Activated CD4-positive, alpha-beta memory T cell treated with anti-CD3 and anti-CD28 coated beads for 36 hours (primary cell): ENCODE results near the gene NFATC1. TPM values are rescaled to one million over a fixed set of nuclear protein-coding genes. Genes with fewer than 3 reads are reported as not detected.

ENCODE experiments used
- CTCF ChIA-PET: fragments of 350-600 bp; sonication (Branson Sonifier 250); formaldehyde crosslinking; loops from one replicate; lab custom pipeline; 2021; ENCODE audit warnings: antibody characterized with exemption, inconsistent platforms; lab: Charles Lee
- POLR2A ChIA-PET: fragments of 350-600 bp; sonication (Branson Sonifier 250); formaldehyde crosslinking; loops from one replicate; lab custom pipeline; 2021; ENCODE audit warnings: antibody characterized with exemption; lab: Charles Lee
- DNase-seq: peaks from one replicate; pipeline ENCODE4 v3.0.0-alpha.2; 2020
- H3K27ac Mint-ChIP-seq: one replicate; pipeline ENCODE4 v1.8.0; 2021; ENCODE audit warnings: mixed read lengths
- H3K27me3 Mint-ChIP-seq: one replicate; pipeline ENCODE4 v1.8.0; 2021; ENCODE audit warnings: mixed read lengths
- H3K36me3 Mint-ChIP-seq: one replicate; pipeline ENCODE4 v1.8.0; 2021; ENCODE audit warnings: mixed read lengths
- H3K4me1 Mint-ChIP-seq: one replicate; pipeline ENCODE4 v1.8.0; 2021; ENCODE audit warnings: low read depth, mixed read lengths
- H3K4me3 Mint-ChIP-seq: one replicate; pipeline ENCODE4 v1.8.0; 2021; ENCODE audit warnings: mild to moderate bottlenecking, mixed read lengths
- H3K9me3 Mint-ChIP-seq: one replicate; pipeline ENCODE4 v1.8.0; 2021; ENCODE audit warnings: mixed read lengths
- intact Hi-C: fragments of 100-400 bp; cut with micrococcal nuclease; formaldehyde crosslinking; loops from one replicate; pipeline ENCODE4 v1.15.1; 2023
- total RNA-seq, 2 experiments: library from RNA; stranded (reverse); gene quantifications; one replicate each; pipeline ENCODE4 v1.2.3, GENCODE V29; 2021

NFATC1 gene
- total RNA-seq, 2 experiments from 2014 or later: 83.7 to 85.4 TPM

- Mint-ChIP-seq H3K4me1 (no peaks in the 10 kb centered on the region), H3K27ac (no peak overlapping the region), H3K27me3 (no peaks in the 10 kb centered on the region), H3K36me3 (peaks cover 50% of the 10 kb centered on the region), H3K9me3 (peaks cover 3% of the 10 kb centered on the region), H3K4me3 (no peak overlapping the region)
- intact Hi-C loops: no loop called here
- ChIA-PET POLR2A (no interaction called here), CTCF (no interaction called here)
- no peak for DNase-seq
Observed at GRCh38 chr18:79471046-79471445, 75.3 kb downstream of the NFATC1 start.

DNA sequence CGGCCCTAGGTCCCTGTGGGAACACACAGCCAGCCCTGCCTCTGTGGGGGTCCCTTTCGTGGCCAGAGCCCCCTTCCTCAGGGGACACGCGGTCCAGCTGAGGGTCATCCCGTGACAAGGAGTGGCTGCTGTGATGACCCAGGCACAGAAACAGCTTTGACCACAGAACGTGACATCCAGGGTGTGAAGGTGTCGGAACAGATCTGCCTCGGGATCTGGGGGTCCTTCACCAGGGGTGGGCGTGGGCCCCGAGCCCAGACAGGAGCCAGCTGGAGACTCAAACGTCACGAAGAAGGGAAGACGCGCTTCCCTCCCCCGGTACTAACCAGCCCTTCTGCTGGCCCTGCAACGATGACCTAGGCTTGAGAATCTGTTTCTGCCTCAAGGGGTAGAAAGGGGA lies 75.9 kb downstream of the NFATC1 start:
- CTCF ChIA-PET: no interaction called here
- POLR2A ChIA-PET: no interaction called here
- DNase-seq: no peak
- Mint-ChIP-seq H3K9me3 (peaks cover 3% of the 10 kb centered on the region), H3K27ac (no peak overlapping the region), H3K36me3 (peaks cover 52% of the 10 kb centered on the region), H3K27me3 (no peaks in the 10 kb centered on the region), H3K4me1 (no peaks in the 10 kb centered on the region), H3K4me3 (no peak overlapping the region)
- intact Hi-C loops: no loop called here

DNA sequence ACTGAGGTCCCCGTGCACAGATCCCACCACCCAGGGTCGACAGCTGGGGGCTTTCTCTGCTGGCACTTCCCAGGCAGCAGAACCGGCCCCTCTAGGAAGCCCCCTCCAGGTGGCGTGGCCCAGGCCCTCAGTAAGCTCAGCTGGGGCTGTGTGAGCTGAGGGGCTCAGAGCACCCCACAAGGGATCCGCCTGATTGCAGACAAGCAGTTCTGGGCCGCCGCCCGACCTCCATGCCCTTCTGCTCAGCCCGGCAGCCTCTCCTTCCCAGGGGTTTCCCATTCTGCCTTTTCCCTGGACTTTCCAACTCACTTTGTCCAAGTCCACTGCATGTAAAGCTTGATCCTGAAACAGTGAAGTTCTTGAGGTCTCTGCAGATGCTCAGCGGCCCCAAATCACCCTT lies 76.4 kb downstream of the NFATC1 start:
- Mint-ChIP-seq H3K9me3 (peaks cover 3% of the 10 kb centered on the region), H3K27me3 (no peaks in the 10 kb centered on the region), H3K4me1 (peaks cover 3% of the 10 kb centered on the region), H3K36me3 (peaks cover 50% of the 10 kb centered on the region), H3K27ac (no peak overlapping the region), H3K4me3 (no peak overlapping the region)
- intact Hi-C loops: no loop called here
- CTCF ChIA-PET: no interaction called here
- no peak for DNase-seq
- POLR2A ChIA-PET: no interaction called here

- intact Hi-C loops: no loop called here
- Mint-ChIP-seq H3K36me3 (peaks cover 48% of the 10 kb centered on the region), H3K9me3 (peaks cover 3% of the 10 kb centered on the region), H3K4me1 (peaks cover 6% of the 10 kb centered on the region), H3K27ac (no peak overlapping the region), H3K4me3 (no peak overlapping the region), H3K27me3 (no peaks in the 10 kb centered on the region)
- POLR2A ChIA-PET: no interaction called here
- CTCF ChIA-PET: no interaction called here
- DNase-seq: no peak
Observed at GRCh38 chr18:79472946-79473345, 77.2 kb downstream of the NFATC1 start.

- intact Hi-C loops: no loop called here
Observed at GRCh38 chr18:79476031-79476917, 80.5 kb downstream of the NFATC1 start.

DNA sequence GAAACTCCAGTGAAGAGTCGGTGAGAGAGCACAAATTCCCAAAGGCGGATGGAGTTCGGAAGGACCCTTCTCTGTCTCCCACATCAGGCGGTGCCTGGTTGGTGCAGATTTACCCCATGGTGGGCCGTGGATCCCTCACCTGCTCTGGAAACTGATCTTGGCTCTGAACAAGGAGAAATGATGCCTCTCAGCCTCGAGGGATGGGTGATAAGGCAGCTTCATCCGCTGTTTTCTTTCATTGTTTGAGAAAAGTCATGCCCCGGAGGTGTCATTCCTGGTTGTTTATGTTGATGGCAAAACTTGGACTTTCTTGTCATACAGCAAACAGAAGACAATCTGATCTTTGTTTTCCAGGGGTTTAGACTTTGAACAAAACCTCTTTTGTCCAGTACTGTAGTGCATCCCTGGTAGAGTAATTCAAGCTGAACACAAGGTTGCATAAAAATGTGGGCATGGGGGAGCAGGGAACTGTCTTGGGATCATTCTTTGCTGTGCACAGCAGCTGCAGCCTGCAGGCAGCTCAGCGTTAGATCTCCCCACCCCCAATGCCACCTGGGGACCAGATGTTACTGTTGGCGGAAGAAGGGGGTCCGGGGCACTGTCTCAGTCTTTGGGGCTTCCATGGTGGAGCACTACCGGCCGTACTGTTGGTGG lies 81.3 kb downstream of the NFATC1 start:
- Mint-ChIP-seq H3K36me3 (peaks cover 21% of the 10 kb centered on the region), H3K4me3 (no peak overlapping the region), H3K9me3 (peaks cover 3% of the 10 kb centered on the region), H3K4me1 (peaks cover 10% of the 10 kb centered on the region), H3K27me3 (no peaks in the 10 kb centered on the region), H3K27ac (peak overlapping the region; percentile 61)
- ChIA-PET CTCF (no interaction called here), POLR2A (no interaction called here)
- intact Hi-C loops: no loop called here
- DNase-seq: no peak

More at GRCh38 chr18:79476031-79476917, 80.5 kb downstream of the NFATC1 start:
- Mint-ChIP-seq H3K27ac (no peak overlapping the region), H3K27me3 (no peaks in the 10 kb centered on the region), H3K4me3 (no peak overlapping the region), H3K9me3 (peaks cover 3% of the 10 kb centered on the region), H3K4me1 (peaks cover 10% of the 10 kb centered on the region), H3K36me3 (peaks cover 26% of the 10 kb centered on the region)
- ChIA-PET POLR2A (interaction anchor here (1.0 kb wide), 1 partner anchor 50 kb away, joined by 3 read pairs; no protein-coding TSS in a partner anchor), CTCF (no interaction called here)
- no peak for DNase-seq

GRCh38 chr18:79477711-79478483 lies 82.2 kb downstream of the NFATC1 start:
- Mint-ChIP-seq H3K4me3 (no peak overlapping the region), H3K9me3 (peaks cover 2% of the 10 kb centered on the region), H3K36me3 (peaks cover 14% of the 10 kb centered on the region), H3K4me1 (peaks cover 10% of the 10 kb centered on the region), H3K27ac (no peak overlapping the region), H3K27me3 (no peaks in the 10 kb centered on the region)
- intact Hi-C loops: no loop called here
- no peak for DNase-seq
- CTCF ChIA-PET: no interaction called here
- POLR2A ChIA-PET: no interaction called here

DNA sequence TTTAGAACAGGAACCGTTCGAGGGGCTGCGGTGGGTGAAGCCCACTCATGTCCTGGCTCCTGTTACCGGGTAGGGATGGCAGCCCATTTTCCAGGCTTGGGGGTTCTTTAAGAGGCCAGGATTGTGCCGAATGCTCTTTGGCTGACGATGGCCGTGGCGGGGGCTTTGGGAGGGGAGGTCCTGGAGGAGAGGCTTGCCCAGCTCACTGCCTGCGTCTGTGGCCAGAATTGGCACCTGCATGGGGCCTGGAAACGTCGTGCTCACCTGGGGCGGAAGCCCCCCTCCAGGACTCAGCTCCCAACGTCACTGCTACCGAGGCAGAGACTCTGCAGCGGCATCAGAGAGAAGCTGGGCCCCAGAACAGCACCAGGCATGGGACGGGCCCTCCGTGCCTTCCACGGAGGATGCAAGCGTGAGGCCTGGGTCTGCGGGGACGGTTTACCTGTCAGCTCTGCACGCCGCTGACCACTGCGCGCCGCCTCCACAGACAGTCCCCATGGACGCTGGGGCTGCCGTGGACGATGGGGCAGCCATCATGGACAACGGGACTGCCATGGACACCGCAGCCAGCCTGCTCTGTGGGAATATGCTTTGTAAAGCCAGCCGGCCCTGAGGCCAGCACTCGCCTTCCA lies 82.9 kb downstream of the NFATC1 start:
- POLR2A ChIA-PET: no interaction called here
- Mint-ChIP-seq H3K27me3 (no peaks in the 10 kb centered on the region), H3K9me3 (no peaks in the 10 kb centered on the region), H3K4me3 (no peak overlapping the region), H3K27ac (no peak overlapping the region), H3K36me3 (peaks cover 11% of the 10 kb centered on the region), H3K4me1 (peaks cover 10% of the 10 kb centered on the region)
- CTCF ChIA-PET: interaction anchor here (0.6 kb wide), 1 partner anchor 15 kb away, joined by 3 read pairs; no protein-coding TSS in a partner anchor
- intact Hi-C loops: no loop called here
- no peak for DNase-seq

- DNase-seq: no peak
Observed at GRCh38 chr18:79479116-79479760, 83.5 kb downstream of the NFATC1 start.

GRCh38 chr18:79479761-79480161 lies 84.0 kb downstream of the NFATC1 start:
- Mint-ChIP-seq H3K4me3 (no peak overlapping the region), H3K9me3 (no peaks in the 10 kb centered on the region), H3K27ac (no peak overlapping the region), H3K4me1 (peaks cover 10% of the 10 kb centered on the region), H3K36me3 (peaks cover 11% of the 10 kb centered on the region), H3K27me3 (no peaks in the 10 kb centered on the region)
- intact Hi-C loops: no loop called here
- ChIA-PET POLR2A (interaction anchor here (0.6 kb wide), 1 partner anchor 9 kb away, joined by 3 read pairs; no protein-coding TSS in a partner anchor), CTCF (no interaction called here)
- no peak for DNase-seq

More at GRCh38 chr18:79479116-79479760, 83.5 kb downstream of the NFATC1 start:
- Mint-ChIP-seq H3K27me3 (no peaks in the 10 kb centered on the region), H3K36me3 (peaks cover 11% of the 10 kb centered on the region), H3K27ac (no peak overlapping the region), H3K4me1 (peaks cover 10% of the 10 kb centered on the region), H3K9me3 (no peaks in the 10 kb centered on the region), H3K4me3 (no peak overlapping the region)
- intact Hi-C loops: no loop called here
- ChIA-PET CTCF (interaction anchor here (0.6 kb wide), 1 partner anchor 15 kb away, joined by 3 read pairs; no protein-coding TSS in a partner anchor), POLR2A (interaction anchor here (0.6 kb wide), 1 partner anchor 10 kb away, joined by 3 read pairs; no protein-coding TSS in a partner anchor)
